Stimulated activated CD8-positive, alpha-beta memory T cell treated with anti-CD3 and anti-CD28 coated beads, Interleukin-7, amount 100 ng/mL, for 24 hours (primary cell): ENCODE data around the gene SRPK2.
"Not testable (repeated sequence)": the region's sequence is repeated elsewhere in the genome, so short reads cannot be mapped to it uniquely, and the experiment has no call there.

Source experiments
- DNase-seq: peaks from one replicate; pipeline ENCODE4 v3.0.0-alpha.2; 2020; ENCODE audit warnings: low read depth

Gene SRPK2

DNA sequence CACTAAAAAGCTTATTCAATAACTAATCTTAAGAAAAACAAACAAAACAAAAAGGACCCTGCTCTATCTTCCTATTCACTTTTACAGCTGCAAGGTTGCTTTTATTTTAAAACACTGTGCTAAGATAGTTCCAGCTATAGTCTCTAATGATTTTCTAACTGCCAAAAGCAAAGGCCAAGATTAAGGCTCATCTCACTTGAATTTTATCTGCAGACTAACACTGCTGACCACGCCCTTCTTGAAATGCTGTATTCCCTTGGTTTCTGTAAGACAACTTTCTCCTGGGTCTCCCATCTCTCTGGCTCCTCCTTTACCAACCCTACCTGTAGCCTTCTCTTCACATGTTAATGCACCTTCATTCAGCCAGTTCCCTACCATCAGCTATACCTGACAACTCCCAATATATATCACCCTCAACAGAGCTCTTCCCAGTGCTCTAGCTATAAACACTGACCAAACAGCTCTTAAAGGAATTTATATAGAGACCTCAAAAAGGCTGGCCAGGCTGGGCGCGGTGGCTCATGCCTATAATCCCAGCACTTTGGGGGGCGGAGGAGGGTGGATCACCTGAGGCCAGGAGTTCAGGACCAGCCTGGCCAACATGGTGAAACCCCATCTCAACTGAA is 11.7 kb downstream of the SRPK2 start:
- DNase-seq: no peak

DNA sequence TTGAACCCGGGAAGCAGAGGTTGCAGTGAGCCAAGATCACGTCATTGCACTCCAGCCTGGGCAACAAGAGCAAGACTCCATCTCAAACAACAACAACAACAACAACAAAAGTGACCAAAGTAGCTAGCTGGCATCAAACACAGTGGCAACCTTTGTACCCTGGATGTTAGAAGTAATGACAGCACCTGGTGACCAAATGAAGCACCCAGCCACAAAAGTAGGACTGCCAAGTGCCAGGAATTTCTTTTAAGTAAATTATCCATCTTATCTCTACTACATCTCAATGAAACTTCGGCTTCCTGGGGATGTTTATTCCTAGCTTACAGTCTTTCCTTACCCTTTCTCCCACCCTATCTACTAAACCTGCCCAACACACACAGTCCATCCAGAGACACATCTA is 18.8 kb downstream of the SRPK2 start:
- no peak for DNase-seq

DNA sequence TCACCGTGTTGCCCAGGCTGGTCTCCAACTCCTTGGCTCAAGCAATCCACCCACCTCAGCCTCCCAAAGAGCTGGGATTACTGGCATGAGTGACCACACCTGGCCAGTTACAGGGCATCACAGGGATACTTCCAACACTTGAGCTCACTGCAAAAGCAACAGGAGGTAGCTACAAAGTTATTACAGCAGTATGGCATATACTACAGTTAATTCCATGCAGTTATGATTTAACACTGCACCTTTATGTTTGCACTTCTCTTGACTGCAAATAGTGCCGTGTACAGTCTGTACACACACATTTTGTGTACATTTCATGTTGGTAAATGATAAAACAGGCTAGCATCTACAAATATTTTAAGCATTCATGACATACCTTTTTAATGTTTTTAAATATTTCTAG is 21.3 kb downstream of the SRPK2 start:
- DNase-seq: no peak

DNA sequence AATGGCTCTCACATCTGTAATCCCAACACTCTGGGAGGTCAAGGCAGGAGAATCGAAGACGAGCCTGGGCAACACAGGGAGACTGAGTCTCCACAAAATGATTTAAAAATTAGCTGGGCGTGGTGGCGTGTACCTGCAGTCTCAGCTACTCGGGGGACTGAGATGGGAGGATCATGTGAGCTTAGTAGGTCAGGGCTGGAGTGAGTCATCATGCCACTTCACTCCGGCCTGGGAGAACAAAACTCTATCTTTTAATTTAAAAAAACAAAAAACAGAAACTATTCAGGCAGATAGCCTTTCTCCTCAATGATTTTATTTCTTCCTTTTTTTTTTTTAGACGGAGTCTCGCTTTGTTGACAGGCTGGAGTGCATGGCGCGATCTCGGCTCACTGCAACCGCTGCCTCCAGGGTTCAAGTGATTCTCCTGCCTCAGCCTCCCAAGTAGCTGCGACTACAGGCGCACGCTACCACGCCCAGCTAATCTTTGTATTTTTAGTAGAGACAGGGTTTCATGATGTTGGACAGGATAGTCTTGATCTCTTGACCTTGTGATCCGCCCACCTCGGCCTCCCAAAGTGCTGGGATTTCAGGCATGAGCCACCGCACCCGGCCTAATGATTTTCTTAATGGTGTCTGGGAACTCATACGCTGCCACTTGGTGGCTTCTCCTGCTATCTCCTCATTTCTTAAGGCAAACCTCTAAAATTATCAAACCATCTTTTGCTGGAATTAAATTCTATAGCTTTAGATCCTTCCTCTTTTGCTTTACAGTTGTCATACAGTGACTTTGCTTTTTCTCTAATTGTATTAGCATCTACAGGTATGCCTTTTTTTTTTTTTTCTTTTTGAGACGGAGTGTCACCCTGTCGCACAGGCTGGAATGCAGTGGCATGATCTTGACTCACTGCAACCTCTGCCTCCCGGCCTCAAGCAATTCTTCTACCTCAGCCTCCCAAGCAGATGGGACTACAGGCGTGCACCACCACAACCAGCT is 22.9 kb downstream of the SRPK2 start:
- no peak for DNase-seq

DNA sequence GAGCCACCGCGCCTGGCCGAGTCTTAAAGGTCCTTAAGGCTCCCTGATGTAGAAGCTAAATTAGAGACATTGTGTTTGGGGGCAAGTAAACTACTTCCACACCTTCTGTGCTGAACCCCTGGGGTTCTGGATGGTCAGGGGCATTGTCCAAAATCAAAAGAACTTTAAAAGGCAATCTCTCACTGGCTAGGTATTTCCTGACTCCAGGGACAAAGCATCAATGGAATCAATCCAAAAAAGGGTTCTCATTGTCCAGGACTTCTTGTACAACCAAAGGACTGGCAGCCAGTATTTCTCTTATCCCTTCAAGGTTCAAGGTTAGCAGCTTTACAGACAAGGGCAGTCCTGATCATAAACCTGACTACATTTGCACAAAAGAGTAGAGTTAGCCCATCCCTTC is 24.0 kb downstream of the SRPK2 start:
- no peak for DNase-seq

DNA sequence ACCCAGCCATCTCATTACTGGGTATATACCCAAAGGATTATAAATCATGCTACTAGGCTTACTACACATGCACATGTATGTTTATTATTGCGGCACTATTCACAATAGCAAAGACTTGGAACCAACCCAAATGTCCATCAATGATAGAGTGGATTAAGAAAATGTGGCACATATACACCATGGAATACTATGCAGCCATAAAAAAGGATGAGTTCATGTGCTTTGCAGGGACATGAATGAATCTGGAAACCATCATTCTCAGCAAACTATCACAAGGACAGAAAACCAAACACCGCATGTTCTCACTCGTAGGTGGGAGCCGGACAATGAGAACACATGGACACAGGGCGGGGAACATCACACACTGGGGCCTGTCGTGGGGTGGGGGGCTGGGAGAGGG is 25.1 kb downstream of the SRPK2 start:
- not testable (repeated sequence) for DNase-seq

DNA sequence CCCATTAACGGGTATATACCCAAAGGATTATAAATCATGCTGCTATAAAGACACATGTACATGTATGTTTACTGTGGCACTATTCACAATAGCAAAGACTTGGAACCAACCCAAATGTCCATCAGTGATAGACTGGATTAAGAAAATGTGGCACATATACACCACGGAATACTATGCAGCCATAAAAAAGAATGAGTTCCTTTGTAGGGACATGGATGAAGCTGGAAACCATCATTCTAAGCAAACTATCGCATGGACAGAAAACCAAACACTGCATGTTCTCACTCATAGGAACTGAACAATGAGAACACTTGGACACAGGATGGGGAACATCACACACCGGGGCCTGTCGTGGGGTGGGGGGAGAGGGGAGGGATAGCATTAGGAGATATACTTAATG is 26.0 kb downstream of the SRPK2 start:
- not testable (repeated sequence) for DNase-seq

DNA sequence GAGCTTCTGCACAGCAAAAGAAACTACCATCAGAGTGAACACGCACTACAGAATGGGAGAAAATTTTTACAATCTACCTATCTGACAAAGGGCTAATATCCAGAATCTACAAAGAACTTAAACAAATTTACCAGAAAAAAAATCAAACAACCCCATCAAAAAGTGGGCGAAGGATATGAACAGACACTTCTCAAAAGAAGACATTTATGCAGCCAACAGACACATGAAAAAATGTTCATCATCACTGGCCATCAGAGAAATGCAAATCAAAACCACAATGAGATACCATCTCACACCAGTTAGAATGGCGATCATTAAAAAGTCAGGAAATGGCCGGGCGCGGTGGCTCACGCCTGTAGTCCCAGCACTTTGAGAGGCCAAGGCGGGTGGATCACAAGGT is 26.7 kb downstream of the SRPK2 start:
- DNase-seq: not testable (repeated sequence)

DNA sequence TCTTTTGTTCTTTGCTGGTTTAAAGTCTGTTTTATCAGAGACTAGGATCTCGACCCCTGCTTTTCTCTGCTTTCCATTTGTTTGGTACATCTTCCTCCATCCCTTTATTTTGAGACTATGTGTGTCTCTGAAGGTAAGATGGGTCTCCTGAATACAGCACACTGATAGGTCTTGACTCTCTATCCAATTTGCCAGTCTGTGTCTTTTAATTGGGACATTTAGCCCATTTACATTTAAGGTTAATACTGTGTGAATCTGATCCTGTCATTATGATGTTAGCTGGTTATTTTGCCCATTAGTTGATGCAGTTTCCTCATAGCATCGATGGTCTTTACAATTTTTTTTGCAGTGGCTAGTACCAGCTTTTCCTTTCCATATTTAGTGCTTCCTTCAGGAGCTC is 28.6 kb downstream of the SRPK2 start:
- not testable (repeated sequence) for DNase-seq

DNA sequence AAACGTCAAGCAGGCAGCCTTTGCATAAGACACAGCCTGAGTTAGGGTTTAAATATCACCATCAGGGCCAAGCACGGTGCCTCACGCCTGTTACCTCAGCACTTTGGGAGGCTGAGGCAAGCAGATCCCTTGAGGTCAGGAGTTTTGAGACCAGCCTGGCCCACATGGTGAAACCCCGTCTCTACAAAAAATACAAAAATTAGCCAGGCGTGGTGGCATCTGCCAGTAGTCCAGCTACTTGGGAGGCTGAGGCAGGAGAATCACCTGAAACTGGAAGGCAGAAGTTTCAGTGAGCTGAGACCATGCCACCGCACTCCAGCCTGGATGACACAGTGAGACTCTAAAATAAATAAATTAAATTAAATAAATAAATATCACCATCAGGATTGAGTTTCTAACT is 33.0 kb downstream of the SRPK2 start:
- DNase-seq: no peak

DNA sequence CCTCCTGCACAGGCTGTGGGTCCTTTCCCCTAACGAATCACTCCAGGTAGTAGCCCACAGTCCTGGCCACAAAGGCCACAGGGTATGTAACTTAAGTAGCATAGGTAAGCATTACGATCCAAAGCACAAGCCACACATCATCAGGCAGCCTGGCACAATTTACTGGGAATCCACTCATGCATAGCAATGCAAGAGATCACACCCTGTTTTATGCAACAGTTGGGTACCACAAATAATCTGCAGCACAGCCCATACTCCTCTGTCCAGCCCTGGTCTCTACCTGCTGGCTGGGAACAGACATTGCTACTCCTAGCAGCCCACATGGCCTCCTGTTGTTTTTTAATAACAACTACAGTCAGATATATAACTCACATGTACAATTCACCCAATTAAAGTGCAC is 34.3 kb downstream of the SRPK2 start:
- DNase-seq: no peak

DNA sequence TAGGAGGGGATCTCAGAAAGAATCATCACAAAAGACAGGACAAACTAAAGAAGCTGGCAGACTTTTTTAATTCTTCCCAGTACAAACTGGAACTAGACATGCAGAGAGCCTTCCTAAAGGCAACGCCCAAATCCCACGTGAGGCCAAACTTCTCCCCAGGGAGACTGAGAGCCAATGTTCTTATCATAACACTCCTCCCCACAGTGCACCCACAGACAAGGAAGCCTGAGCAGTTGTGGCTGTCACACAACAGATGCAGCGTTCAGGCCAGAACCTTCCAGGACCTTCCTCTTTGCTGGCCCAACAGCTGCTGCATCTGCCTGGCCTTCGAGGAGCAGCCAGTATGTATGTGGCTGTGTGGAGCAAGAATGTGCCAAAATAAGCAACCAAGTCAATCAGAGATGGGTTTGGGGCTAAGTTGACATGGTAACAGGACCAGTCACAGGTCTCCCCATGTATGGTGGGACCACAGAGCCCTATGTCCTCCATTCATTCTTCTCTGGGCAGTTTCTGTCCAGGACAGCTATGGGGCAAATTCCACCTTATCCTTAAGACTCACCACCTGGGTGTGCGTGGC is 34.9 kb downstream of the SRPK2 start:
- no peak for DNase-seq

DNA sequence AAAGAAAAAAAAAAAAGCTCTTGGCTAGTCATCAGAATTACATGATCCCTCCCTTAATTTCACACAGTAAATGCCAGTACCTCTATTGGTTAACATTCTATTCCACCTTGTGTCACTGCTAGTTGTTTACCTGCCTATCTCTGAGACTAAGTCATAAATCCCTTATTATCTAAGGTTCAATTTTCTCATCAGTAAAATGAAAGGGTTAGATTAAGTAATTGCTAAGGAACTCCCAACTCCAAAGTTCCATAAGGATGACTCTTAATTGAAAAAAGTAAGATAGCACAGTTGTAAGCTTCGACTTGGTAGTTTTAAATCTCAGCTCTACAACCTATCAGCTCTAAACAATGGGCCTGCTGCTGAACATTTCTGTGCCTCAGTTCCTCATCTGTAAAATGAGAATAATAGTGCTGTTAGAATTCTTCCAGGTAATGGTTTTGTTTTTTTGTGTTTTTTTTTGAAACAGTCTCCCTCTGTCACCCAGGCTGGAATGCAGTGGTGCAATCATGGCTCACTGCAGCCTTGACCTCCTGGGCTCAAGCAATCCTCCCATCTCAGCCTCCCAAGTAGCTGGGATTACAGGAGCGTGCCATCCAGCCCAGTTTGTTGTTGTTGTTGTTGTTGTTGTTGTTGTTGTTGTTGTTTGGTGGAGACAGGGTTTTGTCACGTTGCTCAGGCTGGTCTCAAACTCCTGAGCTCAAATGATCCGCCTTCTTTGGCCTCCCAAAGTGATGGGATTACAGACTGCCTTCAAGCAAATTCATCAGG is 35.6 kb downstream of the SRPK2 start:
- DNase-seq: no peak

DNA sequence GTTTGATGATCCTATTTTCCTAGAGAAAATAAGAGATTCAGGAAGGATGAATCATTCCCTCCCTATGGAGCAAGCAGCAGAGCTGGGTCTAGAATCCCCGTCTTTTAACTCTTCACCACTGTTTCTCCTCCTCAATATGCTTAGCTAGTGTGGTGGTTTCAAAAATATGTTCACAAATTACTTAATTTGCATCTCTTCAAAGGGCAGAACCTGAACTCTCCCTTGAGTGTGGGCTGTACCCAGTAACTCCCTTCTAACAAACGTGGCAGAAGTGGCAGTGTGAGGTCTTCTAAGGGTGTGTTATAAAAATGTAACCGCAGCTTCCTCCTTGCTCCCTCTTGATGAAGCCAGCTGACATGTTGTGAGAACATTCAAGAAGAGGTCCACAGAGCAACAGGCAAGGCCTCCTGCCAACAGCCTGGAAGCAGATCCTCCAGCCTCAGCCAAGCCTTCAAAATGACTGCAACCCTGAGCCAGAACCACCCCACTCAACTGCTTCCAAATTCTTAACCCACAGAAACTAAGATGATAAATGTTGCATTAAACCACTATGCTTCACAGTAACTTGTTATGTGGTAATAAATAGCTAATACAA is 36.6 kb downstream of the SRPK2 start:
- peak; percentile 14 for DNase-seq

DNA sequence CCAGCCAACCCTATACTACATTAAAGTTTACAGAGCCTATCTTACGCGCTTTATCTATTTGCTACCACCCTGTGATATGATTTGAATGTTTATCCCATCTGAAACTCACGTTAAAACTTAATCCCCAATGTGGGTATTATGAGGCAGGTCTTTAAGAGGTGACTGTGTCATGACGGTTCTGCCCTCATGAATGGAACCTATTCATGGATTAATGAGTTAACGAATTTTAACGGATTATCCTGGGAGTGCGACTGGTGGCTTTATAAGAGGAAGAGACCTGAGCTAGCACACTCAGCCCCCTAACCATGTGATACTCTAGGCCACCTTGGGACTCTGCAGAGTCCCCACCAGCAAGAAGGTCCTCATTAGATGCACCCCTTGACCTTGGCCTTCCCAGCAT is 37.8 kb downstream of the SRPK2 start:
- DNase-seq: no peak

DNA sequence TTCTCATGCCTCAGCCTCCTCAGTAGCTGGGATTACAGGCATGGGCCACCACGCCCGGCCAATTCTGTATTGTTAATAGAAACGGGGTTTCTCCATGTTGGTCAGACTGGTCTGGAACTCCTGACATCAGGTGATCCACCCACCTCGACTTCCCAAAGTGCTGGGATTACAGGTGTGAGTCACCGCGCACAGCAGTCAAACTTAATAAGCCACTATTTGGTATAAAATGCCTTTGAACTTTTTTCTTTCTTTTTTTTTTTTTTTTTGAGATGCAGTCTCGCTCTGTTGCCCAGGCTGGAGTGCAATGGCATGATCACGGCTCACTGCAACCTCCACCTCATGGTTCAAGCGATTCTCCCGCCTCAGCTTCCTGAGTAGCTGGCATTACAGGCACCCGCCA is 40.5 kb downstream of the SRPK2 start:
- not testable (repeated sequence) for DNase-seq

DNA sequence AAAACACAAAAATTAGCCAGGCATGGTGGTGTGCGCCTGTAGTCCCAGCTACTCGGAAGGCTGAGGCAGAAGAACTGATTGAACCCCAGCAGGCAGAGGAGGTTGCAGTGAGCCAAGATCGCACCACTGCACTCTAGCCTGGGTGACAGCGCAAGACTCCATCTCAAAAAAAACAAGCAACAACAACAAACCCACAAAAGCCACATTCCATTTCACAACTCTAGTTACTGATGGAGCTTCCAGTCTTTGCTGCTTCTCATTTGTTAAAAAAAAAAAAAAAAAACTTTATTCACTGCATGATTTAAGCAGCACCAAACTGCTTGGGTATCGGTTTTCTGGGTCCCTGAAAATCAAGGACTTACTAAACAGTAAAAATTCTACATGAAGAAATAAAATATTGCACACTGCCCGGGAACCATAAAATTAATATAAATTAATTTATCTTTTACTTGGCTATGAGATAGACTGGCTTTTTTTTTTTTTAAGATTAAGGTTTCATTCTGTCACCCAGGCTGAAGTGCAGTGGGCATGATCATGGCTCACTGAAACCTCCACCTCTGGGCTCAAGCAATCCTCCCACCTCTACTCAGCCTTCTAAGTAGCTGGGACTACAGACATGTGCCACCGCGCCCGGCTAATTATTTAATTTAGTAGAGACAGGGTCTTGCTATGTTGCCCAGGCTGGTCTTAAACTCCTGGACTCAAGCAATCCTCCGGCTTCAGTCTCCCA is 42.0 kb downstream of the SRPK2 start:
- DNase-seq: no peak

DNA sequence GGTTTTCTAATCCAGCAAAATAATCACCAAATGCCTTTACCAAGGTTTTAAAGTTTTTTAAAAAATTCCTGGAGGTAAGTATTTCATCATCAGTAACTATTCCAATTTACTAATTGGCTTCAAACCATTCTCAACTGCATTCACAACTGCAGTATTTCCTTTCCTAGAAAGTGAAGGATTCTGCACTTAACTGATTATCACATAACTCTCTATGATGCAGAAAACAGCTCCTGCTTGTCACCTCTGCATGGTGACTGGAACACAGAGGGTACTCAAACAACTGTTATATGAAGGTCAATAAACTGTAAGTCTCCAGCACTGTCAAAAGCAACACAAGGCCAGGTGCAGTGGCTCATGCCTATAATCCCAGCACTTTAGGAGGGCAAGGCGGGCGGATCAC is 42.6 kb downstream of the SRPK2 start:
- DNase-seq: no peak

DNA sequence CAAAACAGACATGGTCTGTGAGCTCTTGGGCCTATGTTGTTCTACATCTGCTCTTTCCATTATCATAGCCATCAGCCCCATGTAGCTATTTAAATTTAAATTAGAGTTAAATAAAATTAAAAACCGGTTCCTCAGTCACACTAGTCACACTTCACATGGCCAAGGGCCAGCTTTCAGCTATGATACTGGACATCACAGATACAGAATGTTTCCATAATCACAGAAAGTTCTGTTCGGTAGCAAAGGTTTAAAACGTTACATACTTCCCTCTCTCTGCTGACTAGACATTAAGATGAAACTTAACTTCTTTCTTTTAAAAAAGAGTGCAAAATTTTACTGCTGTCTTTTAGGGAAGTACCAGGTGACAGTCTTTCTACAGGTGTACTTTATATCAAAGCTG is 43.0 kb downstream of the SRPK2 start:
- DNase-seq: no peak

DNA sequence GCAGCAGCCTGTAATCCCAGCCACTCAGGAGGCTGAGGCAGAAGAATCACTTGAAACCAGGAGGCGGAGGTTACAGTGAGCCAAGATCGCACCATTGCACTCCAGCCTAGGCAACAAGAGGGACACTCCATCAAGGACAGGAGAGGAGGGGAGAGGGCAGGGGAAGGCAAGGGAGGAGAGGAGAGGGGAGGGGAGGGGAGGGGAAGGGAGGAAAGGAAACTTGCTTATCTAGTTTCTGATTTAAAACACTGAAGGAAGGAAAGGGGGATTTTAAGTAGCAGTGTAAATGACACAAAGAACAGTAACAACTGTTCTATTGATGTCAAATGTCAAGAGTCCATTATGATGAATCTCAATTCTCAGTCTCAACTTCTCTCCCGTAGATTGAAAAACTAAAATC is 43.7 kb downstream of the SRPK2 start:
- no peak for DNase-seq
